Measurements from ENCODE around the gene COBL.

The COBL gene

GRCh38 chr7:51111241-51111940, 205.2 kb downstream of the COBL start:
- DNase-seq, result no peak

GRCh38 chr7:51108134-51108533, 208.5 kb downstream of the COBL start:
- DNase-seq, result no peak

GRCh38 chr7:51104278-51104677, 212.3 kb downstream of the COBL start:
- no peak for DNase-seq

GRCh38 chr7:51103718-51104117, 212.9 kb downstream of the COBL start:
- no peak for DNase-seq

GRCh38 chr7:51102828-51103227, 213.8 kb downstream of the COBL start:
- DNase-seq, result no peak

- DNase-seq, result no peak
These were observed 215.4 kb downstream of the COBL start for GRCh38 chr7:51101111-51101757.

- no peak for DNase-seq
These were observed 226.2 kb downstream of the COBL start for GRCh38 chr7:51090411-51090810.

- no peak for DNase-seq
These were observed 231.4 kb downstream of the COBL start for GRCh38 chr7:51085034-51085692.

- DNase-seq, result no peak
These were observed 232.5 kb downstream of the COBL start for GRCh38 chr7:51084121-51084520.

GRCh38 chr7:51082940-51083533, 233.6 kb downstream of the COBL start:
- DNase-seq, result no peak

GRCh38 chr7:51082096-51082840, 234.3 kb downstream of the COBL start:
- DNase-seq, result no peak

GRCh38 chr7:51081270-51081890, 235.2 kb downstream of the COBL start:
- no peak for DNase-seq

GRCh38 chr7:51080622-51081269, 235.9 kb downstream of the COBL start:
- no peak for DNase-seq

- DNase-seq, result no peak
These were observed 236.4 kb downstream of the COBL start for GRCh38 chr7:51080216-51080615.

- DNase-seq, result no peak
These were observed 237.1 kb downstream of the COBL start for GRCh38 chr7:51079494-51079893.

- no peak for DNase-seq
These were observed 238.0 kb downstream of the COBL start for GRCh38 chr7:51078653-51079052.

GRCh38 chr7:51077987-51078370, 238.6 kb downstream of the COBL start:
- no peak for DNase-seq

- DNase-seq, result no peak
These were observed 239.2 kb downstream of the COBL start for GRCh38 chr7:51077316-51077986.

GRCh38 chr7:51075681-51076580, 240.7 kb downstream of the COBL start:
- DNase-seq, result no peak

- DNase-seq, result no peak
These were observed 243.4 kb downstream of the COBL start for GRCh38 chr7:51073171-51073570.

All from SIG-M5 (cell line).